ENCODE data around the gene GKN1. TPM values are rescaled to one million over a fixed set of nuclear protein-coding genes. Genes with fewer than 3 reads are reported as not detected.

GKN1 gene
- total RNA-seq: not detected in 2 replicates

GRCh38 chr2:68974251-68974650 lies at the start of gene GKN1:
Gene GKN1, plus strand, starts transcription at chr2:68974636. Its CDS starts 42 bp downstream, at chr2:68974678.
- intact Hi-C loops (cut with micrococcal nuclease): no loop called here
- ATAC-seq (ENCODE audit: low read depth): no peak
- ChIA-PET CTCF (no interaction called here), POLR2A (no interaction called here)
- no peaks in the 10 kb centered on the region for H3K9me3 Mint-ChIP-seq
- peaks cover 23% of the 10 kb centered on the region for H3K27me3 Mint-ChIP-seq
- no peaks in the 10 kb centered on the region for H3K36me3 Mint-ChIP-seq (ENCODE audit: low read depth)
- no peaks in the 10 kb centered on the region for H3K4me1 Mint-ChIP-seq
- TF ChIP-seq CTCF (IDR thresholded peaks at IDR 0.05): no peak
- no peak within 1 kb of the TSS for H3K27ac Mint-ChIP-seq
- no peak for DNase-seq
- H3K4me3 Mint-ChIP-seq: no peak within 1 kb of the TSS

- ChIA-PET CTCF (interaction anchor here (0.6 to 7.0 kb wide), 44 partner anchors 8 to 805 kb away, joined by 3 to 165 read pairs (median 4); partner anchors contain the start of genes APLF and FBXO48), POLR2A (interaction anchor here (0.7 to 1.7 kb wide), 9 partner anchors 17 to 462 kb away, joined by 3 to 9 read pairs (median 5); partner anchors contain the start of genes APLF and FBXO48)
- no peaks in the 10 kb centered on the region for H3K36me3 Mint-ChIP-seq (ENCODE audit: low read depth)
- peaks cover 3% of the 10 kb centered on the region for H3K4me1 Mint-ChIP-seq
- TF ChIP-seq CTCF (IDR thresholded peaks at IDR 0.05): no peak
- no peak overlapping the region for H3K27ac Mint-ChIP-seq
- H3K9me3 Mint-ChIP-seq: no peaks in the 10 kb centered on the region
- DNase-seq (no peak), ATAC-seq (ENCODE audit: low read depth) (peak; percentile 83)
- H3K27me3 Mint-ChIP-seq: no peaks in the 10 kb centered on the region
- no peak overlapping the region for H3K4me3 Mint-ChIP-seq
- intact Hi-C loops (cut with micrococcal nuclease): loop anchor here (1.0 to 2.0 kb wide), 7 partner anchors 86 to 803 kb away; no protein-coding TSS in a partner anchor
Measured at GRCh38 chr2:68925295-68925896, 49.0 kb upstream of the GKN1 start.

GRCh38 chr2:68926796-68927195 lies 47.6 kb upstream of the GKN1 start:
- H3K4me3 Mint-ChIP-seq: no peak overlapping the region
- H3K9me3 Mint-ChIP-seq: peaks cover 5% of the 10 kb centered on the region
- intact Hi-C loops (cut with micrococcal nuclease): no loop called here
- peaks cover 3% of the 10 kb centered on the region for H3K4me1 Mint-ChIP-seq
- POLR2A ChIA-PET: interaction anchor here (0.7 kb wide), 1 partner anchor 443 kb away, joined by 3 read pairs; no protein-coding TSS in a partner anchor
- DNase-seq (no peak), ATAC-seq (ENCODE audit: low read depth) (no peak)
- CTCF ChIA-PET: interaction anchor here (1.0 to 7.0 kb wide), 4 partner anchors 217 to 461 kb away, joined by 3 to 165 read pairs (median 108); partner anchors contain the start of genes APLF and FBXO48
- no peak overlapping the region for H3K27ac Mint-ChIP-seq
- no peaks in the 10 kb centered on the region for H3K27me3 Mint-ChIP-seq
- H3K36me3 Mint-ChIP-seq (ENCODE audit: low read depth): no peaks in the 10 kb centered on the region
- no peak for TF ChIP-seq CTCF (IDR thresholded peaks at IDR 0.05)

GRCh38 chr2:68931149-68931711 lies 43.2 kb upstream of the GKN1 start:
- intact Hi-C loops (cut with micrococcal nuclease): no loop called here
- peaks cover 4% of the 10 kb centered on the region for H3K27me3 Mint-ChIP-seq
- ChIA-PET POLR2A (no interaction called here), CTCF (interaction anchor here (1.3 kb wide), 1 partner anchor 12 kb away, joined by 3 read pairs; no protein-coding TSS in a partner anchor)
- H3K4me1 Mint-ChIP-seq: no peaks in the 10 kb centered on the region
- DNase-seq: no peak
- H3K9me3 Mint-ChIP-seq: peaks cover 5% of the 10 kb centered on the region
- TF ChIP-seq CTCF (IDR thresholded peaks at IDR 0.05): no peak
- no peak overlapping the region for H3K27ac Mint-ChIP-seq
- no peak for ATAC-seq (ENCODE audit: low read depth)
- no peak overlapping the region for H3K4me3 Mint-ChIP-seq
- H3K36me3 Mint-ChIP-seq (ENCODE audit: low read depth): no peaks in the 10 kb centered on the region

- ATAC-seq (ENCODE audit: low read depth) (no peak), DNase-seq (no peak)
- intact Hi-C loops (cut with micrococcal nuclease): no loop called here
- Mint-ChIP-seq H3K9me3 (peaks cover 5% of the 10 kb centered on the region), H3K4me3 (no peak overlapping the region), H3K36me3 (ENCODE audit: low read depth) (no peaks in the 10 kb centered on the region), H3K27ac (no peak overlapping the region), H3K27me3 (peaks cover 4% of the 10 kb centered on the region), H3K4me1 (no peaks in the 10 kb centered on the region)
- CTCF ChIA-PET: interaction anchor here (1.3 kb wide), 1 partner anchor 12 kb away, joined by 3 read pairs; no protein-coding TSS in a partner anchor
- POLR2A ChIA-PET: no interaction called here
- no peak for TF ChIP-seq CTCF (IDR thresholded peaks at IDR 0.05)
Measured at GRCh38 chr2:68931799-68932198, 42.6 kb upstream of the GKN1 start.

Measured in activated B cell treated with CpG ODN at 0.5 μM for 24 hours (primary cell).